GM23338 (cell line): Measurements from ENCODE around the gene TNNI3.

Experiments used
- CREB1 ChIP-seq: fragments of 250-450 bp; sonication (Bioruptor Pico); IDR thresholded peaks from 2 replicates; pipeline ENCODE4 v1.5.0; 2020; ENCODE audit warnings: low read depth, mild to moderate bottlenecking, moderate library complexity
- CTCF ChIP-seq, 2 experiments: fragments of 200-600 bp in 1 of 2; sonication (generic) in 1 of 2; conservative IDR thresholded peaks; 2 replicates each; pipeline versions ENCODE4 v1.5.1 to v1.6.1; 2016 to 2017; ENCODE audit warnings: antibody characterized with exemption in 2 of 2, low read depth in 2 of 2, mild to moderate bottlenecking in 2 of 2, moderate library complexity in 1 of 2
- EZH2 ChIP-seq: fragments of 200-600 bp; sonication (generic); IDR thresholded peaks from one replicate; pipeline ENCODE4 v1.8.0; 2017; ENCODE audit warnings: antibody characterized with exemption, mild to moderate bottlenecking, low read depth; ENCODE audit not compliant: unreplicated experiment
- EZH2phosphoT487 ChIP-seq: fragments of 200-600 bp; sonication (generic); IDR thresholded peaks from one replicate; pipeline ENCODE4 v1.8.1; 2018; ENCODE audit warnings: antibody characterized with exemption; ENCODE audit not compliant: unreplicated experiment
- NANOG ChIP-seq: IDR thresholded peaks from 2 replicates; pipeline ENCODE4 v1.6.1; 2016; ENCODE audit warnings: antibody characterized with exemption, borderline replicate concordance
- POLR2AphosphoS5 ChIP-seq: IDR thresholded peaks from 2 replicates; pipeline ENCODE4 v1.6.1; 2016; ENCODE audit warnings: antibody characterized with exemption, low read depth
- REST ChIP-seq: IDR thresholded peaks from one replicate; pipeline ENCODE4 v1.6.1; 2018; ENCODE audit warnings: antibody characterized with exemption; ENCODE audit not compliant: unreplicated experiment

GRCh38 chr19:55156202-55157063 lies 1.1 kb downstream of the TNNI3 start:
- no peak for TF ChIP-seq CTCF (conservative IDR thresholded peaks at IDR 0.05; ENCODE audit: low read depth in 2 of 2)
- no peak for TF ChIP-seq EZH2
- TF ChIP-seq POLR2AphosphoS5: peak; percentile 78
- TF ChIP-seq REST: no peak
- no peak for TF ChIP-seq EZH2phosphoT487
- TF ChIP-seq NANOG: no peak
- 0 out of 2 replicates have a peak, but pooled peaks have one; percentile 4 for TF ChIP-seq CREB1 (CRISPR knock-in tag)
